Left lung (tissue), 10 donors: ENCODE data around the gene TTC34. TPM values are rescaled to one million over a fixed set of nuclear protein-coding genes. Genes with fewer than 3 reads are reported as not detected.

Experiments
- ATAC-seq: fragments of 200-7000 bp; cut with Tn5 transposase; one replicate; pipeline ENCODE4 v1.9.1; 2020; ENCODE audit warnings: moderate library complexity
- DNase-seq, 4 donors: peaks; one replicate each; pipeline ENCODE4 v3.0.0-alpha.2; 2013 to 2020
- H3K27ac ChIP-seq, 2 donors: fragments of 200-600 bp; sonication (generic) in 1 of 2; one replicate each; pipeline versions ENCODE4 v1.5.0 to v1.8.0; 2020 to 2021
- H3K27me3 ChIP-seq, 2 donors: fragments of 200-600 bp; sonication (generic) in 1 of 2; one replicate each; pipeline versions ENCODE4 v1.5.0 to v1.8.0; 2020 to 2021
- H3K36me3 ChIP-seq, 2 donors: fragments of 200-600 bp; sonication (generic) in 1 of 2; one replicate each; pipeline versions ENCODE4 v1.5.0 to v1.8.0; 2020 to 2021
- H3K4me1 ChIP-seq, 2 donors: fragments of 200-600 bp; one replicate each; pipeline ENCODE4 v1.8.0; 2021
- H3K4me3 ChIP-seq, 2 donors: fragments of 200-600 bp; sonication (generic) in 1 of 2; one replicate each; pipeline versions ENCODE4 v1.5.0 to v1.8.0; 2020 to 2021; ENCODE audit warnings: mild to moderate bottlenecking in 1 of 2
- H3K9me3 ChIP-seq, 2 donors: fragments of 200-600 bp; sonication (generic) in 1 of 2; one replicate each; pipeline versions ENCODE4 v1.5.0 to v1.8.0; 2020 to 2021
- CTCF ChIP-seq, 2 donors: fragments of 200-600 bp; sonication (generic) in 1 of 2; IDR thresholded peaks; one replicate each; pipeline versions ENCODE4 v1.5.0 to v1.8.0; 2021; ENCODE audit warnings: antibody characterized with exemption in 2 of 2
- intact Hi-C, 2 donors: fragments of 100-400 bp; cut with DNase I; formaldehyde crosslinking; loops; one replicate each; pipeline versions ENCODE4 v1.11.2 to v1.14.2; 2022
- polyA plus RNA-seq, 6 donors: library from polyadenylated mRNA; unstranded; fragments of 120-200 nt; gene quantifications; one replicate each; pipeline ENCODE4 v1.2.1, GENCODE V29; 2013; ENCODE audit not compliant: insufficient read length in 6 of 6
- total RNA-seq, 2 donors: library from RNA; stranded (reverse); fragmentation: NEBNext Ultra II Directional; extraction: Animal tissue kit (Norgen Biotek cat#: 25700); gene quantifications; one replicate each; pipeline ENCODE4 v1.2.1, GENCODE V29; 2021
- donor health status: DM: no; HTN: yes; CAD: no.
- donor health status: DM: no; HTN: no; CAD: no.

TTC34 gene
- total and polyA plus RNA-seq, 8 donors, result 0.44 to 1.2 (median 0.69) TPM

- no peak for TF ChIP-seq CTCF (IDR thresholded peaks at IDR 0.05)
- intact Hi-C loops, result no loop called here
- Histone ChIP-seq H3K4me1 (peaks cover 0 to 5% of the 10 kb centered on the region in 2 donors), H3K27me3 (peaks cover 0 to 9% of the 10 kb centered on the region in 2 donors), H3K36me3 (no peaks in the 10 kb centered on the region), H3K9me3 (peaks cover 0 to 22% of the 10 kb centered on the region in 2 donors), H3K27ac (no peak overlapping the region), H3K4me3 (no peak overlapping the region)
- ATAC-seq, result no peak
- no peak for DNase-seq
Measured at GRCh38 chr1:2611621-2612437, 189.7 kb downstream of the TTC34 start.

- ATAC-seq (peak; percentile 75), DNase-seq (peak in 3 of 4 donors; percentile 24 to 85 (median 68))
- intact Hi-C loops, result no loop called here
- TF ChIP-seq CTCF (IDR thresholded peaks at IDR 0.05), result no peak
- Histone ChIP-seq H3K27ac (no peak overlapping the region), H3K4me3 (peak overlapping the region in 1 of 2 donors; percentile 21), H3K9me3 (peaks cover 0 to 18% of the 10 kb centered on the region in 2 donors), H3K36me3 (no peaks in the 10 kb centered on the region), H3K27me3 (peaks cover 0 to 9% of the 10 kb centered on the region in 2 donors), H3K4me1 (peaks cover 0 to 5% of the 10 kb centered on the region in 2 donors)
Measured at GRCh38 chr1:2611031-2611501, 190.4 kb downstream of the TTC34 start.

- DNase-seq, result peak in 2 of 4 donors; percentile 29 to 53
- H3K9me3 ChIP-seq, result peaks cover 0 to 11% of the 10 kb centered on the region in 2 donors
- peaks cover 0 to 9% of the 10 kb centered on the region in 2 donors for H3K27me3 ChIP-seq
- ATAC-seq, result no peak
- H3K4me1 ChIP-seq, result peaks cover 0 to 5% of the 10 kb centered on the region in 2 donors
- no peak for TF ChIP-seq CTCF (IDR thresholded peaks at IDR 0.05)
- intact Hi-C loops, result no loop called here
- H3K27ac ChIP-seq, result no peak overlapping the region
- peak overlapping the region in 1 of 2 donors; percentile 21 for H3K4me3 ChIP-seq
- H3K36me3 ChIP-seq, result no peaks in the 10 kb centered on the region
Measured at GRCh38 chr1:2610036-2610959, 191.2 kb downstream of the TTC34 start.

- H3K36me3 ChIP-seq, result no peaks in the 10 kb centered on the region
- H3K4me1 ChIP-seq, result peaks cover 0 to 5% of the 10 kb centered on the region in 2 donors
- ATAC-seq (no peak), DNase-seq (peak in 1 of 4 donors; percentile 75)
- intact Hi-C loops, result no loop called here
- no peak overlapping the region for H3K27ac ChIP-seq
- peaks cover 0 to 9% of the 10 kb centered on the region in 2 donors for H3K27me3 ChIP-seq
- no peak overlapping the region for H3K4me3 ChIP-seq
- TF ChIP-seq CTCF (IDR thresholded peaks at IDR 0.05), result no peak
- peaks cover 0 to 11% of the 10 kb centered on the region in 2 donors for H3K9me3 ChIP-seq
Measured at GRCh38 chr1:2609319-2610035, 192.0 kb downstream of the TTC34 start.
